GM18526 (cell line): Measurements from ENCODE around the gene WBP2.
A peak's percentile ranks its signal among the peaks of the same experiment; 100 is the strongest.

Experiments
- POLR2A ChIP-seq: IDR thresholded peaks from 3 replicates; pipeline ENCODE4 v1.6.1; 2011; ENCODE audit not compliant: insufficient read length; ENCODE audit errors: extremely low read depth

Gene WBP2

GRCh38 chr17:75853433-75853832 is 1.7 kb downstream of the WBP2 start:
- no peak for TF ChIP-seq POLR2A

- no peak for TF ChIP-seq POLR2A
Measured at GRCh38 chr17:75850928-75851692, 4.0 kb downstream of the WBP2 start.

DNA sequence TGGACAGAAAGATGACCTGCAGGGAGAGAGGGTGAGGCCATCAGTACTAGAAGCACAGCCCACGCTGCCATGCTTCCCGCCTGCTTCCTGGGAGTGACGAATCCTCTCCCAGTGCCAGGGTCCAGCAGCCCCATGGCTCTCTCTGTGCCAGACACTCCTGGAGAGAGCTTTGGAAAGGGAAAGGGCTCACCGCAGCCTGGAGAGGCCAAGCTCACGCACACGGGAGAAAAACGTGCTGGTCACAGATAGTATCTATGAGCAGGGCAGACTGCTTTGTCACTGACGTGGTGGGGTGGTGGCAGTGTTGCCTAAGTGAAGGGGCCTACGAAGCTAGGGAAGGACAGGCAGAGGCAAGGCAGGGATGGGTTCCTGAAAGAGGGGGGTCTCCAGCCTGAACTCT is 5.4 kb downstream of the WBP2 start:
- TF ChIP-seq POLR2A, result no peak

- no peak for TF ChIP-seq POLR2A
Measured at GRCh38 chr17:75849279-75849646, 5.9 kb downstream of the WBP2 start.

- TF ChIP-seq POLR2A, result no peak
Measured at GRCh38 chr17:75848523-75849278, 6.4 kb downstream of the WBP2 start.

DNA sequence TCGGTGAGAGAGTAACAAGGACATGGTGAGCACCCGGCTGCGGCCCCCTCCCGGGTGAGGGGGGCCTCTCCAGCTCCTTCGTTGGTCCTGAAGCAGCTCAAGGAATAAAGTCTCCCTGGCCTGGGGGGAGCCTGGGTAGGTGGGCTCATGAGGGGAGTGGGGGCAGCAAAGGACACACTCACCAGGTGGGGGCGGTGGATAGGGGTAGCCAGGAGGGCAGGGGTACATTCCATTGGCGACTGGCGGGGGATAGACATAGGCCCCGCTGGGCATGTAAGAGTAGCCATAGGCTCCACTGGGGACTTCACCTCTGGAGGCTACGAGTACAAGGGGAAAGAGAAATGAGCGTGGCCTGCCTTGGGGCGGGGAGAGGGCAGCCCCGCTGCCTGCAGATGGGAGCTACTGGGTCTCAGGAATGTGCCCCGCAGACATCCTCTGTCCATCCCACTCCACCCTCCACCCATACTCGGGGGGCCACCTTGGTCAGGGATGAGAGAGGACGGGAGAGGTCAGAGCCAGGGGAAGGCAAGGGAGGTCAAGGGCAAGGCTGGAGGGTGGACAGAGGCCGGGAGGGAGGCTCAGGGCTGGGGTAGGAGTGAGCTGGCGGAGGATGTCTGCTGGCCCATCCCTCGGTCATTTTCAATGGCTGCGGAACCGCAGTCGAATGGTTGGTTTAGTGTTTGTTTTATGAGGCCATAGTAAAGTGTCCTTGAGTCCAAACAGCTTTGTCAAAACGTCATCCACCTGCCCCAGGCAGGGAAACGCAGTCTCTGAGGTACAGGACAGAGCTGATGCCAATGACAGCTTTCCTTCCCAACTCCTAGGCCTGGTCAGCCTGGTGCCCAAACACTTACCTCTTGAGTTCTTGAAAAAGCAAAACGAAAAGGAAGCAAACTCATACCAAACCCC is 7.3 kb downstream of the WBP2 start:
- no peak for TF ChIP-seq POLR2A

DNA sequence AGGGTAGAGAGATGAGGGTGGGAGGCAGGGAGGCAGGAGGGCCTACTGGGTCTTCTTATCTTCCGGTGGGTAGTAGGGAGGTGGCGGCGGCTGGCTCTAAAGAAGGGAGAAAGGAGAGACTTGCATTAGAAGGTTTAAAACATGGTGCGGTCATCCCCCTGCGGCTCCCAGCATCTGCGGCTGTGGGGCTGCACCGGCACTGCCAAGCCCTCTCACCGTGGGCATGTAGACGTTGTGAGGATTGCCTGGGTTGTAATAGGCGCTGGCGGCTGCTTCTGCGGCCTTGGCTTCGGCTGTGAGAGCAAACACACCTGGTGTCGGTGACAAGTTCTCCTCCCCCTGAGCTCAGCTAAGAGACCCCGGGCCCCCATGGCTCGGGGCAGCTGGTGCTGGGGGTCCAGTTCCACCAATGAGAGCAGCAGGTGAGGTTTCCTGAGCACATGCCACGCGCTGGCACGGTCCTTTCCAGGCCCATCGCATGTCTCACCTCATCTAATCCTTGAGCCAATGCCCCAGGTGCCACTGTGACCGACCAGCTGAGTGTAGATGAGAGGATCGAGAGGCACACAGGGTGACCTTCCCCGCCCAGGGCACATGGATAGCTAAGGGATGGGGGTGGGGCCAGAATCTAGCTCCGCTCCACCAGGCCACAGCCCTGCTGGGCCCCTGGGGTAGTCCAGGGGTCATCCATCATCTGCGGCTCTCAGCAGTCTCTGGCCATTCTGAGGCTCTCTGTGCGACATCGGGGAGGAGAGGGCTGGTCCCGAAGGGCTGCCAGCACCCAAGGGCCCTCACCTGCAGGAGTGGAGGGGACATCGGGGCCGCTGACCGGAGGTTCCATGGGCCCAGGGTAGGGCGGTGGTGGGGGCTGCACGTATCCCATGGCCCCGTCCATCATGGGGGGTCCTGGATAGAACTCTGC is 8.2 kb downstream of the WBP2 start:
- no peak for TF ChIP-seq POLR2A

GRCh38 chr17:75845933-75846691 is 9.0 kb downstream of the WBP2 start:
- TF ChIP-seq POLR2A, result no peak

GRCh38 chr17:75845058-75845711 is 9.9 kb downstream of the WBP2 start:
- peak; percentile 30 for TF ChIP-seq POLR2A

DNA sequence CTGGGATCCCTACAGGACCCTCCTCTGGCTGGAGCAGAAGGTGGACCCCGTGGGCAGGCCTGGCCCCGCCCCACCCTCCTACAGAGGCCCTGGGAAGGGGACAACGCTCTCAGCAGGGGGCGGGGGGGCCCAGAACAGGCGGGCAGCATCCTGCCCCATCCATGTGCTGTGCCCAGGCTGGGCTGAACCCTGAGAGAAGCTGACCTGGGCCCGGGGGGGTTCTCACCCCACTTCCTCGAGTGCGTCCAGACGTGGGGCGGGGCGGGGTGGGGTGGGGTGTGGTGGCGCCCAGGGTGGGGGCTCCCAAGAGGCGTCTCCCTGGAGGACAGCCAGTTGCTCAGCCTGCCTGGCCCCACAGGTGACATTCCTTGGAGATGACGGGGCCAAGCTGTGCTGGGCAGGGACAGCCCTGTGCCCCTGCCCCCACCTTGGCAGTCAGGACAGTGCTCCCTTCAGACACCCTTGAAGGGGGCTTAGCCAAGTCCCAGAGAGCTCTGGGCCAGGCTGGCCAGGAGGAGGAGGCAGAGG is 10.5 kb downstream of the WBP2 start:
- no peak for TF ChIP-seq POLR2A

GRCh38 chr17:75843577-75844529 is 11.3 kb downstream of the WBP2 start, which contains the start of gene UNC13D:
UNC13D (minus strand) TSS chr17:75844404; CDS start chr17:75844337, 67 bp downstream.
- TF ChIP-seq POLR2A, result peak; percentile 41
